Ishikawa (cell line): ENCODE measurements around the gene RAB26.
"Not testable (repeated sequence)": the region's sequence is repeated elsewhere in the genome, so short reads cannot be mapped to it uniquely, and the experiment has no call there.

Experiments used
- EP300 ChIP-seq: IDR thresholded peaks from 2 replicates; pipeline ENCODE4 v1.6.1; 2012; ENCODE audit warnings: borderline replicate concordance
- RAD21 ChIP-seq: IDR thresholded peaks from 2 replicates; pipeline ENCODE4 v1.6.1; 2012; ENCODE audit warnings: low read depth
- TEAD4 ChIP-seq: IDR thresholded peaks from 2 replicates; pipeline ENCODE4 v1.6.1; 2012
- USF1 ChIP-seq: IDR thresholded peaks from 2 replicates; pipeline ENCODE4 v1.6.1; 2012
- TF ChIP-seq, protein P1 (sequence below): IDR thresholded peaks from 2 replicates; pipeline ENCODE4 v1.6.1; 2012; ENCODE audit warnings: low read depth, mild to moderate bottlenecking
- TF ChIP-seq, protein P2 (sequence below): IDR thresholded peaks from 2 replicates; pipeline ENCODE4 v1.6.1; 2012

GRCh38 chr16:2123706-2124376 is 24.6 kb upstream of the RAB26 start:
- not testable (repeated sequence) for TF ChIP-seq RAD21, TEAD4, EP300, USF1
- TF ChIP-seq, protein P1, sequence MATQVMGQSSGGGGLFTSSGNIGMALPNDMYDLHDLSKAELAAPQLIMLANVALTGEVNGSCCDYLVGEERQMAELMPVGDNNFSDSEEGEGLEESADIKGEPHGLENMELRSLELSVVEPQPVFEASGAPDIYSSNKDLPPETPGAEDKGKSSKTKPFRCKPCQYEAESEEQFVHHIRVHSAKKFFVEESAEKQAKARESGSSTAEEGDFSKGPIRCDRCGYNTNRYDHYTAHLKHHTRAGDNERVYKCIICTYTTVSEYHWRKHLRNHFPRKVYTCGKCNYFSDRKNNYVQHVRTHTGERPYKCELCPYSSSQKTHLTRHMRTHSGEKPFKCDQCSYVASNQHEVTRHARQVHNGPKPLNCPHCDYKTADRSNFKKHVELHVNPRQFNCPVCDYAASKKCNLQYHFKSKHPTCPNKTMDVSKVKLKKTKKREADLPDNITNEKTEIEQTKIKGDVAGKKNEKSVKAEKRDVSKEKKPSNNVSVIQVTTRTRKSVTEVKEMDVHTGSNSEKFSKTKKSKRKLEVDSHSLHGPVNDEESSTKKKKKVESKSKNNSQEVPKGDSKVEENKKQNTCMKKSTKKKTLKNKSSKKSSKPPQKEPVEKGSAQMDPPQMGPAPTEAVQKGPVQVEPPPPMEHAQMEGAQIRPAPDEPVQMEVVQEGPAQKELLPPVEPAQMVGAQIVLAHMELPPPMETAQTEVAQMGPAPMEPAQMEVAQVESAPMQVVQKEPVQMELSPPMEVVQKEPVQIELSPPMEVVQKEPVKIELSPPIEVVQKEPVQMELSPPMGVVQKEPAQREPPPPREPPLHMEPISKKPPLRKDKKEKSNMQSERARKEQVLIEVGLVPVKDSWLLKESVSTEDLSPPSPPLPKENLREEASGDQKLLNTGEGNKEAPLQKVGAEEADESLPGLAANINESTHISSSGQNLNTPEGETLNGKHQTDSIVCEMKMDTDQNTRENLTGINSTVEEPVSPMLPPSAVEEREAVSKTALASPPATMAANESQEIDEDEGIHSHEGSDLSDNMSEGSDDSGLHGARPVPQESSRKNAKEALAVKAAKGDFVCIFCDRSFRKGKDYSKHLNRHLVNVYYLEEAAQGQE, result not testable (repeated sequence)
- TF ChIP-seq, protein P2, sequence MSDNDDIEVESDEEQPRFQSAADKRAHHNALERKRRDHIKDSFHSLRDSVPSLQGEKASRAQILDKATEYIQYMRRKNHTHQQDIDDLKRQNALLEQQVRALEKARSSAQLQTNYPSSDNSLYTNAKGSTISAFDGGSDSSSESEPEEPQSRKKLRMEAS, result 0 out of 2 replicates have a peak, but pooled peaks have one; percentile 16
